Dermis blood vessel endothelial cell (primary cell): Measurements from ENCODE around the gene RBP5. TPM values are rescaled to one million over a fixed set of nuclear protein-coding genes. Genes with fewer than 3 reads are reported as not detected.

Source experiments
- total RNA-seq: library from RNA; depleted of rRNA; stranded (reverse); fragments of >200 nt; gene quantifications from 2 replicates; pipeline ENCODE4 v1.2.3, GENCODE V29; 2014

The RBP5 gene
- total RNA-seq, 1 donor from 2014 or later = not detected

Other genes with a start within 250 kb of the RBP5 start
- gene LRRC23, start 224.1 kb downstream of the RBP5 start, total RNA-seq = 2.2 and 5.8 TPM in 2 replicates
- 2.8 and 2.9 TPM in 2 replicates for gene ENO2, start 214.3 kb downstream of the RBP5 start, total RNA-seq
- gene ATN1, start 200.9 kb downstream of the RBP5 start, total RNA-seq = 12.1 and 18.7 TPM in 2 replicates
- not detected in 2 replicates for gene RNU7-1, start 185.1 kb downstream of the RBP5 start, total RNA-seq
- 73.7 and 177 TPM in 2 replicates for gene C12orf57, start 184.9 kb downstream of the RBP5 start, total RNA-seq
- 2.4 and 3.4 TPM in 2 replicates for gene PTPN6, start 177.5 kb downstream of the RBP5 start, total RNA-seq
- gene PHB2, start 158.2 kb downstream of the RBP5 start, total RNA-seq = 191 and 205 TPM in 2 replicates
- gene EMG1, start 158.0 kb downstream of the RBP5 start, total RNA-seq = 35.6 and 39.3 TPM in 2 replicates
- gene LPCAT3, start 110.4 kb downstream of the RBP5 start, total RNA-seq = 8.0 and 15.3 TPM in 2 replicates
- 0.19 and 1.4 TPM in 2 replicates for gene C1S, start 68.2 kb downstream of the RBP5 start, total RNA-seq
- 2.0 TPM in 2 replicates for gene C1R, start 36.4 kb downstream of the RBP5 start, total RNA-seq
- 26.7 and 28.8 TPM in 2 replicates for gene C1RL, start 19.7 kb downstream of the RBP5 start, total RNA-seq
- gene CLSTN3, start 1.5 kb upstream of the RBP5 start, total RNA-seq = 35.2 and 42.0 TPM in 2 replicates
- gene PEX5, start 60.8 kb upstream of the RBP5 start, total RNA-seq = 36.2 and 36.8 TPM in 2 replicates
- not detected in 2 replicates for gene ACSM4, start 175.2 kb upstream of the RBP5 start, total RNA-seq